Fibroblast of upper back skin (primary cell): ENCODE measurements around the gene A1BG.
"Not testable (repeated sequence)": the region's sequence is repeated elsewhere in the genome, so short reads cannot be mapped to it uniquely, and the experiment has no call there.

Experiments used
- DNase-seq: peaks from one replicate; pipeline ENCODE4 v3.0.0-alpha.2; 2013

The A1BG gene

GRCh38 chr19:58334691-58335249 is 18.5 kb downstream of the A1BG start:
- no peak for DNase-seq

DNA sequence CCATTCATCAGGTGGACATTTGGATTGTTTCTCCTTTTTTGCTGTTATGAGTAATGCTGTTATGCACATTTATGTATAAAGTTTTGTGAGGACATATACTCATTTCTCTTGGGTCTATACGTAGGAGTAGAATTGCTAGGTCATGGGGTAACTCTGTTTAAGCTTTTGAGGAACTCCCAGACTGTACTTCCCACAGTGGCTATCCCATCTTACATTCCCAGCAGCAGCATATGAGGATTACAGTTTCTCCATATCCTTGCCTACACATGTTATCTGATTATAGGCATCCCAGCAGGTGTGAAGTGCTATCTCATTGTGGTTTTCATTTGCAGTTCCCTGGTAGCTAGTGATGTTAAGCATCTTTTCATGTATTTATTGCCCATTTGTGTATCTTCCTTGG is 20.6 kb downstream of the A1BG start:
- no peak for DNase-seq

DNA sequence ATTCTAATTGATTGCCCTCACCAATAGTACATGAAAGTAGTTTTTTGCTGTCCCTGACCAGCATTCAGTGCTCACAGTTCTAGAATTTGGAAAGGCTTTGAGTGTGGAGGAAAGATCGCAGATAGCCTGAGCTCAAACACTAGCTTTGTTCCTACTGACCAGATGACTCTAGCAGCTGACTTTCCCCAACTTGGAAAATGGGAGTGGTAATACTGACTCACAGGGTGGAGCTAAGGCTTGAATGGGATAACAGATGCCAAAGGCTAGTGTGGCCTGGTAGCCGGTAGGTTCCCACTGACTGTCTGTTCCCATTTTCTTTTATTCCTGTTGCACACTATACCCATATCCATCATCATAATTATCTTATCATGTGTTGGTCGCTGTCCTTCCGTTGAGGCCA is 22.8 kb downstream of the A1BG start:
- peak; percentile 18 for DNase-seq

DNA sequence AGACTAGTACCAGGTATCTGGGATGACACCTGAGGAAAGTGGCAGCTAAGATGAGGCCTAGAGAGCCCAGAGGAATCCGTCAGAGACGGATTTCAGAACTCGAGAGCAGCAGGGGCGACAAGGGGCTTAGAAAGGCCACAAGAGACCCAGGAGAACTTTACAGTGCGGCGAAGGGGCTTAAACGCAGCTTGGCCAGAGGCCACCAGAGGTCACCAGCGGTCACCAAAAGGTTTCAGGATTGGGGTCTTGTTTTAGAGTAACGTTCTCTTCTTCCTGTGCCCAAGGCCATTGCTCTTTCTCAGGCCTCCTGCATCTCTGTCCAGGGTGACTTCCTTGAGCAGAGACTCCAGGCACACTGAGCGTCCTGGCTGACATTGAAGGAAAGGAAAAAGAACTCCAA is 24.3 kb downstream of the A1BG start:
- no peak for DNase-seq

DNA sequence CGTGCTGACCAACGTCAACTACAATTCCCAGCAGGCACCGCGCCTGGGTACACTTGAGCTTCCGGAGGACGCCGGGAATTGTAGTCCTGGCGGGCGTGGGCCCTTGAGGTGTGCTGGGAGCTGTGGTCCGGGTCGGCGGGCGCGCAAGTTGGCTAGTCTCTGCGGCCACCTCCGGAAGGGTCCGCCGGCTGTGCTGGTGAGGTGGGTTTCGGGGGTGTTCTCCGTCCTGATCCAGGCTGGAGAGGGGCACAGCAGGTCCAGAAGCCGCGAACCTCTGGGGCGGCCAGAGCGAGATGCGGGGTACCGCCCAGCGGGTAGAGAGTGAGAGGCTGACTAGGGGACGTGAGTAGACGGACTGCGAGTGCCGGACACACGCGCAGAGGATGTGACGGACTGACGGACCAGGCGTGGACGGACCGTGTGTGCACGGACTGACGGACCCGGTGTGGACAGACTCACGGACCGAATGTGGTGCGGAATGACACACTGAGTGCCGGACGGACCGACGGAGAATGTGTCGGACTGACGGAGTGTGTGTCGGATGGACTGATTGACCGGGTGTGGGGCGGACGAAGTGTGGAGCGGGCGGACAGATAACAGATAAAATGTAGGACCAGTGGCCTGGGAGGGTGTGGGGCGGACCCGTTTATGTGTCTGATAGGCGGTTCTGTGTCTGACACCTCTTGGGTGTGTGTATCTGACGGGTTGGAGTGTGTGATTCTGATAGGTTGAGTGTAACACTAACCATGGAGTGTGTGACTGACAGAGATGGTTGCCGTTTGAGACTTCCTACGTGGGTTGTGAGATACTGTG is 26.2 kb downstream of the A1BG start, which contains the start of gene ZSCAN22:
Gene ZSCAN22, plus strand, starts transcription at position 81 of the 813 bp plus-strand sequence. CDS start 7,809 bp downstream, outside the sequence.
- DNase-seq = peak; percentile 94

DNA sequence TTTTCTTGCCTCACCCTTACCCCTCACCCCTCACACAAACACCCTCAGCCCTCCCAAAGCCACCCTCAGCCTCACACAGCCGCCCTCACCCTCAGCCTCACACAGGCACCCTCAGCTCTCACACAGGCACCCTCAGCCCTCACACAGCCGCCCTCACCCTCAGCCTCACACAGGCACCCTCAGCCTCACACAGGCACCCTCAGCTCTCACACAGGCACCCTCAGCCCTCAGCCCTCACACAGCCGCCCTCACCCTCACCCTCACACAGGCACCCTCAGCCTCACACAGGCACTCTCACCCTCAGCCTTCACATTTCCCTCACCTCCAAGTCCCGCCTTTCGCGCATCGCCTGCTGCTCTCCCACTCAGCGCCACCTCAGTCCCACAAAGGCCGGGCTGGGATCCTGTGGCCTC is 26.8 kb downstream of the A1BG start:
- no peak for DNase-seq

- DNase-seq = no peak
Measured at GRCh38 chr19:58325311-58326022, 27.8 kb downstream of the A1BG start.

- no peak for DNase-seq
Measured at GRCh38 chr19:58319241-58319640, 34.1 kb downstream of the A1BG start.

GRCh38 chr19:58318297-58318696 is 35.0 kb downstream of the A1BG start:
- no peak for DNase-seq

GRCh38 chr19:58317476-58318072 is 35.7 kb downstream of the A1BG start:
- peak; percentile 31 for DNase-seq

DNA sequence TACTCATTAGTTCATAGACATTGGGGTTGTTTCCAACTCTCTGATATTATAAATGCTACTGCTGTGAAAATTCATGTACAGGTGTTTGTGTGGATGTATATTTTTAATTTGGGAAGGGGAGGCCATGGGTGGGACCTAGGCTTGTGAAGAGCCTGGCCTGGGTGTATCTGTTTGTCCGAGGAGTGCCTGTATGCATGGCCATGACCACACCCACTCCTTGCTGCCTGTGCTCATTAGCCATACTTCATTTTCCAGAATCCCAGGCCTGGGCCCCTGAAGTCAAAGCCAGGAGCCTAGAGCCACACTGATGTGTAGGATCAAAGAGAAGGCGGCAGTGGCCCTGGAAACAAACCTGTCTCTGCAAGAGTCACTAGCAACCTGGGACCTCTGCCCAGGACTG is 37.7 kb downstream of the A1BG start:
- no peak for DNase-seq

- DNase-seq = no peak
Measured at GRCh38 chr19:58311345-58311865, 41.9 kb downstream of the A1BG start.

GRCh38 chr19:58310685-58311084 is 42.6 kb downstream of the A1BG start:
- DNase-seq = not testable (repeated sequence)

- DNase-seq = no peak
Measured at GRCh38 chr19:58307736-58308135, 45.6 kb downstream of the A1BG start.

DNA sequence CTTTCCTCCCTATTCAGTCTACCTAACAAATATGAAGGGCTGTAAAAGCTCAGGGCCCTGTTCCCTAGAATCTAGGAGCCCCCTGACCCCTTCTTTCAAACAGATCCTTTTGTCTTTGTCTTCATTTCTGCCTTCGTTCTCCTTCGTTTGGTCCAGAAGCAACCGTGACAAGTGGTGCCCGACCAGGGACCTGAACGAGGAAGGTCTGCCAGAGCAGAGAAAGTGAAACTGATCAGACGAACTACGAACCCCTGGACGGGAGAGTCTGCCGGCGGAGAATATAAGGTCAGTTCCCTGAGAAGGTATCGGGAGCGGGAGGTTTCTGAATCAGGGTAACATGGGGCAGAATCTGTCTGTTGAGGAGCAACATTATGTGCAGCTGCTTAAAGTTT is 47.4 kb downstream of the A1BG start:
- DNase-seq = no peak

DNA sequence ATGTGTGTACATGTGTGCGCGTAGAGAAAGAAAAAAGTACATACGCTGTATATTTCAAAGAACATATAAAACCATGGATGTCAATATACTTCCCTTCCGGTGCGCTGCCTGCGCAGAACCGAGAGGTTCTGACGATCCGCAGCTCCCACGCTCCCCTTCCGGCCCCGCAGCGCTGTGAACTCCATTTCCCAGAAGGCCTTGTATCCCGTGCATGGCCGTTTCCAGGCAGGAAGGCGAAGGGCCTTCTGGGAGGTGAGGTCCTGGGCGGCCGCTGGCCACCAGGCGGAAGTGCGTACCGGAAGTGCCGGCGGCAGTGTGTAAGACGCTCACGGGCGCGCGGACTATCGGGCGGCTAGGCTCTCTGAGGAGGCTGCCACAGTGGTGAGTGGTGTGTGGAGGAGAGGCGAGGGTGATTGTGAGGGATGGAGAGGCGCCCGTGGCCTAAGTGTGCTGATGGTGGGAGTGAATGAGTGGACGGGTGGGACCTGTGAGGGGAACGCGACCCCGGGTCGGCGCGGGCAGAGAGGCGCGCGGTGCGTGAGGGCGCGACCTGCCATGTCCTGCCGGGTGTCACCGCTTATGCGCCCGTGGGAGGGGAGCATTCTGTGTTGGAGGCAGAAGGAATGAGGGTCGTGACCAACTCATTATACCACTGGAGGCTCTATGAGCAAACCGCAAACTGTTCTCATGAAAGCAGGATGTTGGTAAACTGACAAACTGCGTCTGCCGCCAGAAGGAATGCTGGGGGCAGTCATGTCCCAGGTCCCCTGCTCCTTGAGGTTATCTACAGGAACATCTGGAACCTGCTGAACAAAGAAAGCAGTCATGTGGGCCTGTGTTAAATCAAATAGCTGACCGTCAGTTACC is 48.0 kb downstream of the A1BG start, which contains the start of gene ERVK3-1:
Gene ERVK3-1, plus strand, starts transcription at position 313 of the 867 bp plus-strand sequence. CDS start 6,792 bp downstream, outside the sequence.
- DNase-seq = peak; percentile 96

GRCh38 chr19:58304748-58305064 is 48.6 kb downstream of the A1BG start:
- DNase-seq = no peak

DNA sequence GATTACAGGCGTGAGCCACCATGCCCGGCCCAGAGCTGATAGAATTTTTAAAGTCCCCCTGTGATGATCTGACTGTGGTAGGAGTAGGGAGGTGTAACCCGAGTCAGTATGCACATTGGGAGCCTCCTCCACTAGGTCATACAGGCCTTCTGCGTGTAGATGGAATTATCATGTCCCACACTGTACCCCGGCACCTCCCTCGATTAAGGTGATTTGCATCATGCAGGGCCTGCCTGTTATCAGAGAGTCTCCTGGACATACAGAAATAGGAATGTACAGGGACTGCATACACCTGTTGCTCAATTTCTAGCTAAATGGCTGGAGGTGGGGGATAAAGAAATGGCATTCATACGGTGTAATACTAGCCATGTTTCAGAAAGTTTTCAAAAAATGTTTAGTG is 49.0 kb downstream of the A1BG start:
- no peak for DNase-seq

DNA sequence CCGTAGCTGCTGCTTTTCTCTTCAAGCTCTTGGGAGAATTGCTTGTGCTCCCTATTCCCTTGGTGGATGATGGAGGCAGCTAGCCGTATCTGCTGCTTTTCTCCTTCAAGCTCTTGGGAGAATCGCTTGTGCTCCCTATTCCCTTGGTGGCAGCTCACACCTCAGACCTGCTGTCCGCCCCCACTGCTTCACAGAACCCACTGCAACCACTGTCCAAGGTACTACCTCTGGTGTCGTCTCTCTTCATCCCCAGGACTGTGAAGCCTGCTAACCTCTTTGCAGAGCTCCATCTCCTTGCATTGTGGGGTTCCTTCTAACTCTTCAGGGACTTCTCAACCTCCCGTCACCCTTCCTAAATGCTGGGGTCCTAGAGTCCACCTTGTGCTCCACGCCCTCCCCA is 52.7 kb downstream of the A1BG start:
- DNase-seq = no peak

GRCh38 chr19:58296104-58296503 is 57.2 kb downstream of the A1BG start:
- no peak for DNase-seq
